GM12801 (cell line): ENCODE data around the gene FCSK.

Experiments
- TF ChIP-seq, protein P1 (sequence below): IDR thresholded peaks from one replicate; pipeline ENCODE4 v1.5.1; 2011; ENCODE audit warnings: control low read depth; ENCODE audit not compliant: insufficient read length; ENCODE audit errors: extremely low read depth

FCSK gene

DNA sequence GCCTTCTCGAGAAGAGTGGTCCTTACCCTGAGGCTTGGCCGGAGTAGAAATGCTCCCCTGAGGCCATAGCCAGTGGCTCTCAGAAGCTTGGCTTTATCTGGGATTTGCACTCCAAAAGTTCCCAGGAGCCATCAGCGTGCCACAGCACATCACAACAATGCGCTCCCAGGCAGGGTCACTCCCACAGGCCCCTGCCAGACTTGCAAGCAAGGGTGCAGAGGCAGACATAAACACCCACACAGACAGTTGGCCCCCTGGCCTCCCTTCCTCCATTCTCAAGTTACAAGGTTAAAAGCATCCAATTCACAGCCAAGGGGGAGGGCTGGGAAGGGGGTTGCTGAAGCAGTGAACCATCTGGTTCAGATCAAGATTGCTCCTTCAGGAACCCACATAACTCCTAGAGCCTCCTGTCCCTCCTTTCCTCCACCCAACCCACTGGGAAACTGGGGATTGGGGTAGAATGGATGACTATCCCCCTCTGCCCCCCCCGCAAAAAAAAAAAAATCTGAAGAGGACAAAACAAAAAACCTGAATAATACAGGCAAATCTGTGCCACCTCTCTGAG, 17.3 kb upstream of the FCSK start:
- TF ChIP-seq, protein P1, sequence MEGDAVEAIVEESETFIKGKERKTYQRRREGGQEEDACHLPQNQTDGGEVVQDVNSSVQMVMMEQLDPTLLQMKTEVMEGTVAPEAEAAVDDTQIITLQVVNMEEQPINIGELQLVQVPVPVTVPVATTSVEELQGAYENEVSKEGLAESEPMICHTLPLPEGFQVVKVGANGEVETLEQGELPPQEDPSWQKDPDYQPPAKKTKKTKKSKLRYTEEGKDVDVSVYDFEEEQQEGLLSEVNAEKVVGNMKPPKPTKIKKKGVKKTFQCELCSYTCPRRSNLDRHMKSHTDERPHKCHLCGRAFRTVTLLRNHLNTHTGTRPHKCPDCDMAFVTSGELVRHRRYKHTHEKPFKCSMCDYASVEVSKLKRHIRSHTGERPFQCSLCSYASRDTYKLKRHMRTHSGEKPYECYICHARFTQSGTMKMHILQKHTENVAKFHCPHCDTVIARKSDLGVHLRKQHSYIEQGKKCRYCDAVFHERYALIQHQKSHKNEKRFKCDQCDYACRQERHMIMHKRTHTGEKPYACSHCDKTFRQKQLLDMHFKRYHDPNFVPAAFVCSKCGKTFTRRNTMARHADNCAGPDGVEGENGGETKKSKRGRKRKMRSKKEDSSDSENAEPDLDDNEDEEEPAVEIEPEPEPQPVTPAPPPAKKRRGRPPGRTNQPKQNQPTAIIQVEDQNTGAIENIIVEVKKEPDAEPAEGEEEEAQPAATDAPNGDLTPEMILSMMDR = no peak

DNA sequence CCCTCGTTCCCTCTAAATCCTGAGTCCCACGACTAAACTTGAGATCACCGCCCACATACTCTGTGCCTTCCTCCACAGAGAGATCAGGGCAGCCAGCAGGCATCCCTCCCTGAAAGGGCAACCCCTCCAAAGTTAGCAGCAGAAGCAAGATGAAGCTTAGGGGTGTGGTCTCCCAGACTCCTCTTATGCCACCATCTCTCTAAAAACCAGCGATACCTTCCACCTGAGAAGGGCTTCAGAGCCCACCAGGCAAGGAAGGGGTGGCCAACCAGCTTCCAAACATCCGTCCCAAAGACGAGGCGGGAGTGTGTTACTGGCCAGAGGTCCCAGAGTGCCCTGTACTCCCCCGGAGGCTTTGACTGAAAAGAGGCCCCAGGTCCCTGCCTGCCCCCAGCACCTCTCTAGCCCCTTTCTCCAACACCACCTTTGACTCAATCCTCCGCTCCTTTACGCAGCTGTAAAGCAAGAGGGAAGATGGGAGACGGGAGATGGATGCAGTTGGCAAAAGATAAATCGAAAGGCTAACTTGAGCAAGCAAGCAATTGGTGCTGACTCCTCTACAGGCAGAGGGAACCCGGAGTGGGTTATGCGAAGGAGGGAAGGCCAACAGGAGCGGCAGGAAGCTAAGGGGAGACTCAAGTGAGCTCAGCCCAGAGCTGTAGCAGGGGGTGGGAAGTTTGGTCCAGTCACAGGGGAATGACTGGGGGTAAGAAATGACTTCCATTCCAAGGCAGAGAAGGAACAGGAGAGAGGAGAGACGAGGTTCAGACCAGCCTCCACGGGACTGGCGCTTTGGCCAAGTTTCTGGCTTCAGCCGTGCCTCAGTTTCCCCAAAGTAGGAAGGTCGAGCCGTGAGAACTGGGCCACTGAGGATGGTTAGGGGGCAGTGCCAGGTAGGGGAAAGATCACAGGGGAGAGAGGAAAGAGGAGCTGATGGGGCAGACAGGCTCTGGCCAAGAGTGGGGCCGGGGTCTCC, 16.5 kb upstream of the FCSK start:
- TF ChIP-seq, protein P1 = no peak

DNA sequence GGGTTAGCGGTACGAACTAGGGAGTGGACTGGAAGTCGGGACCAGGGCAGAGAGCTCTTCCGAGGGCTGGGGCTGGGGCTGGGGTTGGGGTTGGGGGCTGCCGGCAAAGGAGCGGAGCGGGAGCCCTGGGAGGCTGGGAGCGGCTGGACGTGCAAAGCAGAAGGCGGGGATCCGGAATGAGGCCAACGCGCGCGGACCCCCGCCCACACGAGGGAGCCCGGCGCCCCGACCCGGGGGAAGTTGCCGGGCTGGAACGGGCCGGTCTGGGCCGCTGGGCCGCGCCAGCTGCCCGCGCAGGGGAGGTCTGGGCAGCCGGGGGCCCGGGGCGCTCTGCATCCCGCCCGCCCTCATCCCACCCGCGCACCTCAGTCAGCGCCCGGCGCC, 15.8 kb upstream of the FCSK start:
- TF ChIP-seq, protein P1 = no peak

DNA sequence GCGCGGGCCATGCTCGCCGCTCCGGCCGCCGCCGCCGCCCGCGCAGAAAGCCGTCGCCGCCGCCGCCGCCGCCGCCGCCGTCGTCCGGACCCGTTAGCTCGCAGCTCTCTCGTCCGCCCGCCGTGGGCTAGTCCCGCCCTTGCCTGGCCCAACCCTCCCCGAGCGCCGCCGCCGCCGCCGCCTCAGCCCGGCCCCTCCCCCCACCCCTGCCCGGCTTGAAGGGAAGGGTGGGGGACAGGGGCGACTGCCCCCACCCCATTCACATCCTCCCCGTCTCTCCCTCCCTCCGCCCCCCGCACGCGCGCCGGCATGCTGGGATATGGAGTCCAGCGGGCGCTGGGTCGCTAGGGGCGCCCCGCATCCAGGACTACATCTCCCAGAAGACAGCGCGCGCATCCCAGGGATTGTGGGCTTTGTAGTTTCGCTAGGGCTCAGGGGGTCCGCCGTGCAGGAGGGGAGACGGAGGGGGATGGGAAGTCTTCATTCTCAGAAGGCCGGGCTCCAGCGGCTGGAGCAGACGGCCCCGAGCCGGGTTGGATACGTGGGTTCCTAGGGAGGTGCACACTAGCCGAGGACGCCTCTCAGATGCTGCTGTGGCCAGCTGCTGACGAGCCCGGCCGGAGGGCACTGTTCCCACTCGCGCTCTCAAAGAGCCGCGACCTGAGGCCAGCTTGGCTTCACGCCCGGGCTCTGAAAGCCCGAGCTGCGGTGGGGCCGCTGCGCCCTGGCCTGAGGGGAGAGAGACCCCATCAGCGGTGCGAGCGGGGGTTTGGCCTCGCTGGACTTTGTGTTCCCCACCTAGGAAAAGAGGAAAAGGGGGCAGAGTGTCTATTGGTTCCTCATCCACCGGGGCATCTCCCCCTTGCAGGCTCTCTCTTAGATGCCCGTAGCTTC, 15.2 kb upstream of the FCSK start, which contains the start of gene ST3GAL2:
ST3GAL2 (minus strand) TSS at position 132 of the 894 bp plus-strand sequence. CDS start 40,570 bp downstream, outside the sequence.
- TF ChIP-seq, protein P1 = no peak

DNA sequence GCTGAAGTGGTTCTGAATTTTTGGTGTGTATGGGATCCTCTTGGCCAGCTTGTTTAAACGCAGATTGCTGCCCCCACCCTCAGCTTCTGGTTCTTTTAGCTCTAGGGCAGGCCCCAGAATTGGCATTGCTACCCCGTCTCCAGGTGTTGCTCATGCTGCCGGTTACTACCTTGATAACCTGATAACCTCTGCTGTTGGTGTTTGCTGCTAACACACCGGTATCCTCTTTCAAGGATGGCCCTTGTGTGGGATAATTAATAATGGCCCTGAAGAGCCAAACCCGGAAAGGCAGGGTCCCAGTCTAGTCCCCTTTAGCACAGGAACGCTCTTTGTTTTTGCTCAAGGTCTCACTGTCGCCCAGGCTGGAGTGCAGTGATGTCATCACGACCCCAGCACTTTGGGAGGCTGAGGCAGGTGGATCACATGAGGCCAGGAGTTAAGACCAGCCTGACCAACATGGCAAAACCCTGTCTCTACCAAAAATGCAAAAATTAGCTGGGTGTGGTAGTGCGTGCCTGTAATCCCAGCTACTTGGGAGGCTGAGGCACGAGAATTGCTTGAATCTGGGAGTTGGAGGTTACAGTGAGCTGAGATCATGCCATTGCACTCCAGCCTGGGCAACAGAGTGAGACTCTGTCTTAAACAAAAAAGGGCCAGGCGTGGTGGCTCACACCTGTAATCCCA, 14.2 kb upstream of the FCSK start:
- TF ChIP-seq, protein P1 = no peak

DNA sequence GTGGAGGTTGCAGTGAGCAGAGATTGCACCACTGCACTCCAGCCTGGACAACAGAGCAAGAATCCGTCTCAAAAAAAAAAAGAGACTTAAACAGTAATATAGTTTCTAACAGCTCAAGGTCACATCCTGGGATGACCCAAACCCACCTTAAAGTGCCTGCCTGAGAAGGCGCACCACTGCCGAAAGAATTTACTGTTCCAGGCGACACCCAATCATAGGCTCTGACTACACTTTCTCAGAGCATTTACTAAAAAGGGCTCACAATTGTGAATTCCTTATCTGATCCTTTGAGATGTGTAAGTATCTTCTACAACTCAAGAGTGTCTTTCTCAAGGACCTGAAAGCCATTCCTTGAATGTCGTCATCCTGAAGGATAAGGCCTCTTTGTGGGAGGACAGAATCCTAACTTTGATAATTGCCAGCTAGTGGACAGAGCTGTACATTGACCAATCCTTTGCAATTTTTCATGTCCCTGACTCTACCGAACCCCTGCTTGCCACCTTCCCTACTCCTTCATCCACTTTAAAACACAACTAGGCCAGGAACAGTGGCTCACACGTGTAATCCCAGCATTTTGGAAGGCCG, 12.9 kb upstream of the FCSK start:
- TF ChIP-seq, protein P1 = no peak
